Right lobe of liver (tissue), 6 donors: ENCODE results near the gene RPS2. TPM values are rescaled to one million over a fixed set of nuclear protein-coding genes. Genes with fewer than 3 reads are reported as not detected.
A peak's percentile ranks its signal among the peaks of the same experiment; 100 is the strongest.

Source experiments
- ATAC-seq, 4 donors: fragments of 200-7000 bp; cut with Tn5 transposase; one replicate each; pipeline ENCODE4 v1.9.1; 2020; ENCODE audit warnings: mild to moderate bottlenecking in 4 of 4, moderate library complexity in 4 of 4
- DNase-seq, 3 donors: peaks; one replicate each; pipeline ENCODE4 v3.0.0-alpha.2; 2020
- H3K27ac ChIP-seq, 3 donors: fragments of 200-600 bp; one replicate each; pipeline ENCODE4 v1.8.0; 2022
- H3K27me3 ChIP-seq, 2 donors: fragments of 200-600 bp; one replicate each; pipeline ENCODE4 v1.8.0; 2022
- H3K36me3 ChIP-seq, 4 donors: fragments of 200-600 bp; sonication (generic) in 1 of 4; one replicate each; pipeline versions ENCODE4 v1.5.1 to v1.8.0; 2017 to 2022; ENCODE audit warnings: control low read depth in 1 of 4
- H3K4me1 ChIP-seq, 4 donors: fragments of 200-600 bp; sonication (generic) in 1 of 4; one replicate each; pipeline versions ENCODE4 v1.5.1 to v1.8.0; 2017 to 2022; ENCODE audit warnings: control low read depth in 1 of 4
- H3K4me3 ChIP-seq, 3 donors: fragments of 200-600 bp; one replicate each; pipeline ENCODE4 v1.8.0; 2022
- H3K9me3 ChIP-seq, 4 donors: fragments of 200-600 bp; sonication (generic) in 1 of 4; one replicate each; pipeline versions ENCODE4 v1.5.1 to v1.8.0; 2017 to 2022; ENCODE audit warnings: control low read depth in 1 of 4
- CTCF ChIP-seq, 4 donors: fragments of 200-600 bp in 3 of 4; fragments of 450-650 bp in 1 of 4; IDR thresholded peaks; one replicate each; pipeline versions ENCODE4 v1.5.1 to v1.8.0; 2016 to 2022; ENCODE audit warnings: antibody characterized with exemption in 4 of 4, mild to moderate bottlenecking in 2 of 4
- POLR2A ChIP-seq: fragments of 450-650 bp; IDR thresholded peaks from one replicate; pipeline ENCODE4 v1.6.1; 2017; ENCODE audit warnings: antibody characterized with exemption, mild to moderate bottlenecking
- WGBS: methylation state at CpG from one replicate; pipeline ENCODE4 v1.1.6; 2018; ENCODE audit warnings: low coverage, low lambda C conversion rate; ENCODE audit not compliant: insufficient coverage; ENCODE audit errors: missing lambda C conversion rate; 5-methylcytosine and 5-hydroxymethylcytosine counted together
- intact Hi-C, 2 donors: fragments of 100-400 bp; cut with DNase I; formaldehyde crosslinking; loops; one replicate each; pipeline versions ENCODE4 v1.11.2 to v1.14.1; 2022
- total RNA-seq, 6 experiments: library from RNA; depleted of rRNA in 2 of 6; stranded (reverse); fragments of >200 nt in 2 of 6; fragmentation: NEBNext Ultra II Directional in 3 of 6; extraction: Animal tissue kit (Norgen Biotek cat#: 25700) in 3 of 6; gene quantifications; one replicate each; pipeline versions ENCODE4 v1.1.0 to v1.2.4, GENCODE V29; 2016 to 2023
- donor health status: DM: no; HTN: yes; CAD: no.
- donor health status: DM: no; HTN: no; CAD: no.
- donor health status: DM: no; HTN: no; CAD: no.
- donor health status: DM: no; HTN: yes; CAD: no.
- donor health status: DM: no; HTN: yes; CAD: no.

Gene RPS2
- total RNA-seq, 6 experiments from 2014 or later, result 451 to 1,052 (median 541) TPM

DNA sequence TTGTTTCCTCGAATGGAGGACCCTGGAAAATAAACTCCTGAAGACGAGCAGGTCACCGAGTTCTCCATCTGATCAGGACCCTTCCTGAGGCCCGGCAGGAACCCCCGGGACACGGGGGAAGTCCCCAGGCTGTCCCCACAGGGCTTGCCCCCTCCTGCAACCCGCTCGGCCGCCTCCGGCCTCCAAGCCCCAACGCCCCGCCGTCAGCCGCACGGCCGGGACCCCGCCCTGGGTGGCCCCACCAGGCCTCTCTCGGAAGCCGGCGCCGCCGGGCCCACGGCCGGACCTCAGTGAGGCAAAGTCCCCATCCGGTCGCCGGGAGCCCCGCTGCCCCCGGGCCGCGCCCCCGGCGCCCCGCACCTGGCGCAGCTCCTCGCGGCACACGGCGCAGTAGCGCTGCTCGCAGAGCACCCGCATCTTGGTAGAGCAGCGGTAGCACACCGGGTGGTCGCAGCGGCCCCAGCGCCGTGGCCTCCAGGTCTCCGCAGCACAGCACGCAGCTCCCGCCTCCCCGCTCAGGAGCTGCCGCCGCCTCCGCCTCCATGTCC is 44.6 kb upstream of the RPS2 start:
- Histone ChIP-seq H3K9me3 (no peaks in the 10 kb centered on the region), H3K36me3 (no peaks in the 10 kb centered on the region), H3K4me1 (peaks cover 0 to 28% (median 15%) of the 10 kb centered on the region in 4 donors), H3K27me3 (no peaks in the 10 kb centered on the region), H3K4me3 (peak overlapping the region; percentile 95 to 99 (median 95)), H3K27ac (peak overlapping the region; percentile 53 to 86 (median 80))
- WGBS, result 0% methylated on average over 1 of the region's 55 CpGs
- TF ChIP-seq POLR2A (no peak), CTCF (IDR thresholded peaks at IDR 0.05) (no peak)
- DNase-seq, result peak in 2 of 3 donors; percentile 52 to 61
- intact Hi-C loops, result no loop called here
- peak in 2 of 4 donors; percentile 2 to 13 for ATAC-seq

- intact Hi-C loops, result no loop called here
- Histone ChIP-seq H3K4me3 (peak overlapping the region; percentile 95 to 99 (median 95)), H3K27me3 (no peaks in the 10 kb centered on the region), H3K36me3 (no peaks in the 10 kb centered on the region), H3K9me3 (no peaks in the 10 kb centered on the region), H3K27ac (peak overlapping the region; percentile 53 to 86 (median 80)), H3K4me1 (peaks cover 0 to 34% (median 17%) of the 10 kb centered on the region in 4 donors)
- TF ChIP-seq CTCF (IDR thresholded peaks at IDR 0.05) (no peak), POLR2A (peak; percentile 57)
- WGBS, result 0% methylated on average over 11 of the region's 23 CpGs
- DNase-seq (peak; percentile 72 to 91 (median 90)), ATAC-seq (peak; percentile 62 to 79 (median 77))
Observed at GRCh38 chr16:2008631-2009163, 44.1 kb upstream of the RPS2 start.

- Histone ChIP-seq H3K4me1 (peaks cover 0 to 36% (median 17%) of the 10 kb centered on the region in 4 donors), H3K27me3 (no peaks in the 10 kb centered on the region), H3K9me3 (no peaks in the 10 kb centered on the region), H3K27ac (peak overlapping the region in 2 of 3 donors; percentile 17 to 86), H3K4me3 (peak overlapping the region in 2 of 3 donors; percentile 95 to 99), H3K36me3 (peaks cover 0 to 5% (median 1%) of the 10 kb centered on the region in 4 donors)
- intact Hi-C loops, result no loop called here
- WGBS, result 3% methylated on average over 7 of the region's 15 CpGs
- ATAC-seq (peak in 1 of 4 donors; percentile 10), DNase-seq (no peak)
- TF ChIP-seq POLR2A, result no peak
- TF ChIP-seq CTCF (IDR thresholded peaks at IDR 0.05), result no peak
Observed at GRCh38 chr16:2008009-2008526, 43.4 kb upstream of the RPS2 start.

DNA sequence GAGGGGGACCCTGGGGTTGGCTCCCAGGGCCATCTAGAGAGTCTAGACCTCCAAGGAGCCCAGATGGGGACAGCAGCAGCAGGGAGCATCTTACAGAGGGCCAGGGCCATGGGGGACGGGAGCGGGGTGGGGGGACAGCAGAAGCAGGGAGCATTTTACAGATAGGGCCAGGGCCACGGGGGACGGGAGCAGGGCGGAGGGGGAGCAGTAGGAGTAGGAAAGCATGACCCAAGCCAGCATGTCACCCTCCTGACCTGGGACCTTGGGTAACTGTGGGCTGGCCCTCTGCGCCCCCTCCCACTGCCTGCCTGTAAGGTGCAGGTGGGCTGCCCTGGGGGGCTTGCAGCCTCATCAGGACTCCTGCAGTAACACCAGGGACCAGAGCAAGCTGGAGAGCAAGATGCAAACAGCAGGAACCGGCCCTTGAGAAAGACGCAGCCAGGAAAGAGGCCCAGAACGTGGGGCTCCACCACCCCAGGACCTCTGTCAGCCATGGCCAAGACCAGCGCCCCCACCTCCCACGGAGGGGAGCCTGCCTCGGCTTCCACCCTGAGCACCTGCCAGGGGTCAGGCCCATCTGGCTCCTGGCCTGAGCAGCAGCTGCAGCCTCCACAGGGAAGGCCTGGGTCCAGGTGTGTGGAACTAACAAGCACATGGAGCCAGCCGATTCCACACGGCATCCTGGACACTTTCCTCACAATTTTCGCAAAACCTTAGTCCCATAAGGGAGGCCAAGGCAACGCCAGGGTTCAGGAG is 42.6 kb upstream of the RPS2 start:
- peaks cover 0 to 36% (median 17%) of the 10 kb centered on the region in 4 donors for H3K4me1 ChIP-seq
- DNase-seq, result no peak

More for the DNA sequence above, 42.6 kb upstream of the RPS2 start:
- Histone ChIP-seq H3K9me3 (no peaks in the 10 kb centered on the region), H3K4me3 (no peak overlapping the region), H3K36me3 (peaks cover 0 to 13% (median 5%) of the 10 kb centered on the region in 4 donors), H3K27me3 (no peaks in the 10 kb centered on the region), H3K27ac (no peak overlapping the region)
- TF ChIP-seq POLR2A (no peak), CTCF (IDR thresholded peaks at IDR 0.05) (no peak)
- ATAC-seq, result no peak
- 63% methylated on average over 8 of the region's 16 CpGs for WGBS
- intact Hi-C loops, result no loop called here
